ENCODE results near the gene CIITA. TPM values are rescaled to one million over a fixed set of nuclear protein-coding genes. Genes with fewer than 3 reads are reported as not detected.
A peak's percentile ranks its signal among the peaks of the same experiment; 100 is the strongest.

The CIITA gene
- total RNA-seq, 2 experiments from 2014 or later, result 2.4 to 3.0 TPM

- Histone ChIP-seq H3K4me1 (ENCODE audit: insufficient read depth, low read length) (peaks cover 17% of the 10 kb centered on the region), H3K9me3 (ENCODE audit: control insufficient read depth in 1 of 2, insufficient read depth in 1 of 2, low read length in 2 of 2) (no peaks in the 10 kb centered on the region), H3K4me3 (ENCODE audit: low read length) (no peak overlapping the region), H3K27me3 (ENCODE audit: control insufficient read depth in 1 of 2, insufficient read depth in 2 of 2, low read length in 2 of 2) (no peaks in the 10 kb centered on the region), H3K36me3 (ENCODE audit: insufficient read depth, low read length) (peaks cover 13% of the 10 kb centered on the region), H3K27ac (ENCODE audit: low read depth in 1 of 2, low read length in 2 of 2) (no peak overlapping the region)
- intact Hi-C loops (cut with DNase I, micrococcal nuclease), result loop anchor here (2.0 to 5.0 kb wide), 2 partner anchors 760 to 1112 kb away; no protein-coding TSS in a partner anchor
- ChIA-PET CTCF (interaction anchor here (1.5 kb wide), 1 partner anchor 10 kb away, joined by 13 read pairs; no protein-coding TSS in a partner anchor), POLR2A (interaction anchor here (1.6 kb wide), 1 partner anchor 270 kb away, joined by 3 read pairs; no protein-coding TSS in a partner anchor)
- ATAC-seq (ENCODE audit: poor library complexity), result no peak
- Mint-ChIP-seq H3K27ac (no peak overlapping the region), H3K27me3 (no peaks in the 10 kb centered on the region), H3K36me3 (ENCODE audit: low read depth) (peaks cover 20% of the 10 kb centered on the region), H3K4me3 (no peak overlapping the region), H3K4me1 (ENCODE audit: low read depth) (peaks cover 56% of the 10 kb centered on the region), H3K9me3 (no peaks in the 10 kb centered on the region)
- TF ChIP-seq CTCF (IDR thresholded peaks at IDR 0.05), result no peak
- DNase-seq, result no peak
Observed at GRCh38 chr16:10954903-10955302, 77.9 kb downstream of the CIITA start.

GRCh38 chr16:10957771-10958482 is 80.9 kb downstream of the CIITA start:
- no peak overlapping the region for H3K27ac ChIP-seq (ENCODE audit: low read depth in 1 of 2, low read length in 2 of 2)
- ChIA-PET POLR2A (interaction anchor here (1.0 kb wide), 1 partner anchor 298 kb away, joined by 3 read pairs; the partner anchor contains the start of gene SOCS1), CTCF (no interaction called here)
- peaks cover 27% of the 10 kb centered on the region for H3K36me3 ChIP-seq (ENCODE audit: insufficient read depth, low read length)
- no peaks in the 10 kb centered on the region for H3K9me3 ChIP-seq (ENCODE audit: control insufficient read depth in 1 of 2, insufficient read depth in 1 of 2, low read length in 2 of 2)
- no peaks in the 10 kb centered on the region for H3K27me3 ChIP-seq (ENCODE audit: control insufficient read depth in 1 of 2, insufficient read depth in 2 of 2, low read length in 2 of 2)
- peaks cover 15% of the 10 kb centered on the region for H3K4me1 ChIP-seq (ENCODE audit: insufficient read depth, low read length)
- Mint-ChIP-seq H3K9me3 (no peaks in the 10 kb centered on the region), H3K4me3 (no peak overlapping the region), H3K36me3 (ENCODE audit: low read depth) (peaks cover 39% of the 10 kb centered on the region), H3K4me1 (ENCODE audit: low read depth) (peaks cover 44% of the 10 kb centered on the region), H3K27ac (peak overlapping the region; percentile 61), H3K27me3 (no peaks in the 10 kb centered on the region)
- no peak for TF ChIP-seq CTCF (IDR thresholded peaks at IDR 0.05)
- ATAC-seq (ENCODE audit: poor library complexity), result peak; percentile 51
- H3K4me3 ChIP-seq (ENCODE audit: low read length), result no peak overlapping the region
- intact Hi-C loops (cut with DNase I, micrococcal nuclease), result no loop called here
- DNase-seq, result peak in 1 of 14 experiments; percentile 23

GRCh38 chr16:10959161-10959560 is 82.2 kb downstream of the CIITA start:
- peaks cover 37% of the 10 kb centered on the region for H3K4me1 Mint-ChIP-seq (ENCODE audit: low read depth)
- H3K4me3 Mint-ChIP-seq, result no peak overlapping the region
- no peak overlapping the region for H3K4me3 ChIP-seq (ENCODE audit: low read length)
- ATAC-seq (ENCODE audit: poor library complexity) (no peak), DNase-seq (no peak)
- no peaks in the 10 kb centered on the region for H3K9me3 Mint-ChIP-seq
- no peaks in the 10 kb centered on the region for H3K9me3 ChIP-seq (ENCODE audit: control insufficient read depth in 1 of 2, insufficient read depth in 1 of 2, low read length in 2 of 2)
- ChIA-PET CTCF (interaction anchor here (1.5 kb wide), 1 partner anchor 13 kb away, joined by 3 read pairs; no protein-coding TSS in a partner anchor), POLR2A (no interaction called here)
- intact Hi-C loops (cut with DNase I, micrococcal nuclease), result no loop called here
- no peak for TF ChIP-seq CTCF (IDR thresholded peaks at IDR 0.05)
- no peak overlapping the region for H3K27ac Mint-ChIP-seq
- peaks cover 14% of the 10 kb centered on the region for H3K4me1 ChIP-seq (ENCODE audit: insufficient read depth, low read length)
- no peaks in the 10 kb centered on the region for H3K27me3 ChIP-seq (ENCODE audit: control insufficient read depth in 1 of 2, insufficient read depth in 2 of 2, low read length in 2 of 2)
- peaks cover 36% of the 10 kb centered on the region for H3K36me3 ChIP-seq (ENCODE audit: insufficient read depth, low read length)
- H3K27ac ChIP-seq (ENCODE audit: low read depth in 1 of 2, low read length in 2 of 2), result no peak overlapping the region
- H3K36me3 Mint-ChIP-seq (ENCODE audit: low read depth), result peaks cover 52% of the 10 kb centered on the region
- no peaks in the 10 kb centered on the region for H3K27me3 Mint-ChIP-seq
